H4 (cell line): ENCODE measurements around the gene TEX44. TPM values are rescaled to one million over a fixed set of nuclear protein-coding genes. Genes with fewer than 3 reads are reported as not detected.
A peak's percentile ranks its signal among the peaks of the same experiment; 100 is the strongest.

Source experiments
- DNase-seq: peaks from one replicate; pipeline ENCODE4 v3.0.0-alpha.2; 2015; ENCODE audit warnings: low spot score
- total RNA-seq: library from RNA; depleted of rRNA; stranded (reverse); fragments of >200 nt; shearing (Covaris generic); gene quantifications from 2 replicates; pipeline ENCODE4 v1.2.3, GENCODE V29; 2014; rRNA removed

Gene TEX44
- total RNA-seq, 1 experiment from 2014 or later, result not detected

- no peak for DNase-seq
Observed at GRCh38 chr2:231633241-231633976, 40.7 kb downstream of the TEX44 start.

- no peak for DNase-seq
Observed at GRCh38 chr2:231634412-231634811, 41.7 kb downstream of the TEX44 start.

GRCh38 chr2:231634951-231635875 is 42.5 kb downstream of the TEX44 start:
- DNase-seq, result no peak

- no peak for DNase-seq
Observed at GRCh38 chr2:231640241-231640640, 47.6 kb downstream of the TEX44 start.

DNA sequence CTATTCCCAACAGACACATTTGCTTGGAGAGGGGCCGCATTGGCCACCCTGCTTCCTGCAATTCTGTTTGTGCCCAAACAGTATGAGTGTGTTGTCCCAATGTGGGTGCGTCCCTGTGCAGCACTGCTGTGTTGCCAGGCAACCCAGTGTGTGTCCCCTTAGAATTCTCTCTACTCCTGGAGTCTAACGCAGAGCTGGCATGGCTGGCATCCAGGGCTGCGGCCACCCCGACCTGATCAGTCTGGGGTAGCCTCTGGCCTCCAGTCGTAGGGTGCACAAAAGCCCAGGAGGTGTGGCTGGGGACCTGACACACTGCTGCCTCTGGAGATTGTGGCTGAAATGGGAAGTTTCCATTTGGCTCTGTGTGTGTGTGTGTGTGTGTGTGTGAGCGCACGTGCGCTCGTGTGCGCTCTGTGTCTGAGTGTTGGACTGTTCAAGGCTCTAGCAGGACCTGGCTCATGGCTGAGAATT is 48.0 kb downstream of the TEX44 start:
- no peak for DNase-seq

GRCh38 chr2:231642631-231643494 is 50.2 kb downstream of the TEX44 start:
- peak; percentile 97 for DNase-seq

DNA sequence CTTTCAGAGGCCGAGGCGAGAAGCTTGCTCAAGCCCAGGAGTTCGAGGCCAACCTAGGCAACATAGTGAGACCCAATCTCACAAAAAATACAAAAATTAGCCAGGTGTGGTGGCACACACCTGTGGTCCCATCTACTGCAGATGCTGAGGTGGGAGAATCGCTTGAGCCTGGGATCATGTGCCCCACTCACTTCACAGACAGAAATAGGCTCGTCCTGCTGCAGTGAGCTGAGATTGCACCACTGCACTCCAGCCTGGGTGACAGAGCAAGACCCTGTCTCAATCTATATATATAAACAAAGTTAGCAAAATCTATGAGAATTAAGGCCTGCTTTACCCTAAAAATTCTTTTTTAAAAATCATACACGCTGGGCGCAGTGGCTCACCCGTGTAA is 50.8 kb downstream of the TEX44 start:
- no peak for DNase-seq

Other genes with a start within 250 kb of the TEX44 start
- gene B3GNT7, start 197.2 kb upstream of the TEX44 start, total RNA-seq, result 0.06 TPM in 1 of 2 replicates, not detected in the other
- gene NCL, start 128.4 kb upstream of the TEX44 start, total RNA-seq, result 82.2 and 136 TPM in 2 replicates
- gene NMUR1, start 62.4 kb upstream of the TEX44 start, total RNA-seq, result not detected in 2 replicates
- 1,956 and 2,048 TPM in 2 replicates for gene PTMA, start 115.7 kb downstream of the TEX44 start, total RNA-seq
- gene PDE6D, start 188.4 kb downstream of the TEX44 start, total RNA-seq, result 53.3 and 53.6 TPM in 2 replicates
- gene COPS7B, start 193.6 kb downstream of the TEX44 start, total RNA-seq, result 14.7 and 21.7 TPM in 2 replicates